Stimulated activated CD8-positive, alpha-beta memory T cell treated with anti-CD3 and anti-CD28 coated beads, Interleukin-2, amount 100 ng/mL, for 48 hours (primary cell): ENCODE data around the gene SLC16A8.
A peak's percentile ranks its signal among the peaks of the same experiment; 100 is the strongest.

ENCODE experiments used
- DNase-seq, 2 donors: peaks; one replicate each; pipeline ENCODE4 v3.0.0-alpha.2; 2020; ENCODE audit warnings: low read depth in 2 of 2

SLC16A8 gene

DNA sequence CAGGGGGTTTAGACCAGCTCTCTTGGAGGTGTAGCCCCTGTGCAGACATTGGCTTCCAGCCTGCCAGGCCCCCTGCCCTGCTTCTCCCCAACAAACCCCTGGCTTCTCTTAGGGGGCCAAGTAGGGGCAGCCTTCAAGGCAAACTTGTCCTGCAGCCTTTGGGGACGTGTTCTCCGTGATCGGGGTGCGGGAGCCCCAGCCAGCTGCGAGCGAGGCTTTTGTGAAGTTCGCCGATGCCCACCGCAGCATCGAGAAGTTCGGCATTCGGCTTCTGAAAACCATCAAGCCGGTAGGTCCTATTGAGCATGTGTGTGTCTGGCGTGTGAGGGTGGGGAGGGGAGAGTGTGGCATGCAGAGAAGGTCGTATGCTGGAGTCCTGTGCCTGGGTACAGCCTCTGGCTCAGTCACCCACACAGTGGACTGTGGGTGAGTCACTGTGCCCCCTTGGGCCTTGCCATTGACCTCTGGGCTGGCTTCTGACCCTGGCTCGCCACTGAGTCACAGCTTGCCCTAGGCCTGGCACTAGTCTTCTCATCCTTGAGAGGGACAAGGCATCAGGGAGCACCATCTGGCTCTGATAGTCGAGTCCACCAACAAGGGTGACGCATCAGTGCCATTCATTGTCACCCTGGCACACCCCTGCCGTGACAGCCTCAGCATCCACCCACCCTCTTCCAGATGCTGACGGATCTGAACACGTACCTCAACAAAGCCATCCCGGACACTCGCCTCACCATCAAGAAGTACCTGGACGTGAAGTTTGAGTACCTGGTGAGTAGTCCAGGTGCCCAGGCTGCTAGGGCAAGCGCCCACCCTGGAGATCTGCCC, 11.4 kb downstream of the SLC16A8 start:
- DNase-seq, result no peak

DNA sequence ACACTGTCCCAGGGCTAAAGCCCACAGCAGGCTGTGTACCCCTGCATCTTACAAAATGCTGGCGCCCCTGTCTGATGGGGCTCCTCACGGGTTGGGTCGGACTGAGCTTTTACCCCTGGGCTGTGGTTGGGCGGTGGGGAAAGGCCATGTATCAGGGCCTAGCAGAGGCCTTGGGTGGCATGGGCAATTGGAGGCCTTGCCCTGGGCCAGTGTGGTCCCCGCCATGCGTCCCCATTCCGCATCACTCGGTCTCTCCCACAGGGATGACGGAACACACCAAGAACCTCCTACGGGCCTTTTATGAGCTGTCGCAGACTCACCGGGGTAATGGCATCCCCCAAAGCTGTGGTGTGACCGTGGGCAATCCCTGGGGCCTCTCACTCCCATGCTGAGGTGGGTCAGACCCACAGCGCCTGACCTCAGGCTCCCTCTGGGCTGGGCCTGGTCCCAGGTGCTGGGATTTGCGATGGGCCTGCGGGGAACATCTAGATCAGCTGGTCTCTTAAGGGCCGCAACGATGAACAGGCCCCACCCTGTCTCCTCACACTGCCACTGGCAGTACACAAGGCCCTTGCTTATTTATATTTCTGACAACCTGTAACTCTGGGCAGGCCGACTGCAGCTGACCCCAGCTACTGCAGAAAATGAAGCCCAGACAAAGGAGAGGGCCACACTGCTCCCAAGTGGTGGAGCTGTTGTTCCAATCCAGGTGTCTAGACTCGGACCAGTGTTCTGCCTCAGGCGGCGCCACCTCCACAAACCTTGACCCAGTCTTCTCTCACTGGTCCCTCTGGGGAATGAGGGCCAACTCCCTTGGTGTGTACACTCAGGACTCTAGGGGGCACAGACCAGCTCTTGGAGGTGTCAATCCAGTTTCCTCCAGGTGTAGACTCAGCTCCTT, 12.3 kb downstream of the SLC16A8 start:
- no peak for DNase-seq

DNA sequence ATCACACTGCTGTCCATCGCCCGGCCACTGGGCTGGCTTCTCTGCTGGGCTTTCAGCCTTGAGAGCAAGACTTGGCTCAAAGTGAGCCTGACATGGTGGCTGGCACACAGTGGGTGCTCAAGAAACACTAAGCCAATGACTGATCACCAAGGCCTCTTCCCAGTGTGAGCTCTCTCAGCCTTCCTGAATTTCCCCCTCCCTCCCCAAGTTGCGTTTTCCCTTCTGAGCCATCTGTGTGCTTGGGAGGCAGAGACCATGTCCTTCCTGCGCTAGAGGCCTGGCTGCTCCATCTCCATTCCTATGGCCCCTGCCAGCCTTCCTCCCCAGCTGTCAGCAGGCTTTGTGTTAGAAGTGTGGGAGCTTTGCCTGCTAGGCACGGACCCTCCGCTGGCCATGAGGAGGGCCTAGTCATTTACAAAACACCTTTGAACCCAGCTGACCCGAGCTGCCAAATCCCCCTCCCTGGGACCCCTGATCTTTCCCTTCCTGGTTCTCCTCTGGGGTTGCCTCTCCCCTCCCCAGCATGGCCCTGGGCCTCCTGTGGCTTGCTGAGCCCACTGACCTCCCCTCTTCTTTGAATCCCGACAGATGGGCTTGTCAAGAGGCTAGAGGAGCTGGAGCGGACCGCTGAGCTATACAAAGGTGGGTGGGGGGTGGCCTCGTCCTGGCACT, 13.6 kb downstream of the SLC16A8 start:
- DNase-seq, result no peak

DNA sequence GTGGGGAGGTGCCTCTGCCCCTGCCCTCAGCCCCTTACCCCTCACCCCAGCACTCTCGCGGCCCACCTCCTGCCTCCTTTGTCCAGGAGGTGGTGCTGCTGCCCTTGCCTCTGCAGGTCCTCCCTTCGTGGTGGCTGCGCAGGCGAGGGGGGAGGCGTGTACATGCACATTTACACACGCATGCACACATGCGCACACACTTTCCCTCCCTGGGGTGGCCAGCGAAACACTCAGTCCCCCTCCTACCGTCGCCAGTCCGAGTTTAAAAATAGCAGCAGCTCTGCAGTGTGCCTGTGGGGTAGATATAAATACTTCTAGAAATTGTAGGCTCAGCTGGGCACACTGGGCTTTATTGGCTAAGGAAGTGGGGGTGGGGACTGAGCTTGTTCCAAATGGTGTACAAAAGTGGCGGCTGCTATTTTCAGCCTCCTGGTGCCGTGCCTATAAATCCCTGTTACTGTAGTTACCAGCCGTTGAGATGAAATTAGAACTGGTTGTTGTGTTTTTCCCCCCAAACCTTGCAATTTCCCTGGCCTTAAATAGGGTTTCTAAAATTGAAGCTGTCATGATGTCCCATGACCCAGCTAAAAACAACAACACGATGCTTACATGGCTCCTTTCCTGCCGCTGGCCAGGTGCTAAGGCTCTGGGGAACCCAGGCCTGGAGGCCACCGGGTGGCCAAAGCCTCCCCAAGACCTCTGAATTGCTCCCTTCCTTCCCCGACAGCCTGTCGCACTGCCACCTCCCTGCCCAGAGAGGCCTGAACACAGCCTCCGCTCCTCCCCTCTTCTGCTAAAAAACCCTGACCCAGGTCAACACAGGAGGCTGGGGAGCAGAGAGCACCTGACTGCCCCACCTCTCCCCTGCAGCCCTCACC, 14.4 kb downstream of the SLC16A8 start:
- no peak for DNase-seq

DNA sequence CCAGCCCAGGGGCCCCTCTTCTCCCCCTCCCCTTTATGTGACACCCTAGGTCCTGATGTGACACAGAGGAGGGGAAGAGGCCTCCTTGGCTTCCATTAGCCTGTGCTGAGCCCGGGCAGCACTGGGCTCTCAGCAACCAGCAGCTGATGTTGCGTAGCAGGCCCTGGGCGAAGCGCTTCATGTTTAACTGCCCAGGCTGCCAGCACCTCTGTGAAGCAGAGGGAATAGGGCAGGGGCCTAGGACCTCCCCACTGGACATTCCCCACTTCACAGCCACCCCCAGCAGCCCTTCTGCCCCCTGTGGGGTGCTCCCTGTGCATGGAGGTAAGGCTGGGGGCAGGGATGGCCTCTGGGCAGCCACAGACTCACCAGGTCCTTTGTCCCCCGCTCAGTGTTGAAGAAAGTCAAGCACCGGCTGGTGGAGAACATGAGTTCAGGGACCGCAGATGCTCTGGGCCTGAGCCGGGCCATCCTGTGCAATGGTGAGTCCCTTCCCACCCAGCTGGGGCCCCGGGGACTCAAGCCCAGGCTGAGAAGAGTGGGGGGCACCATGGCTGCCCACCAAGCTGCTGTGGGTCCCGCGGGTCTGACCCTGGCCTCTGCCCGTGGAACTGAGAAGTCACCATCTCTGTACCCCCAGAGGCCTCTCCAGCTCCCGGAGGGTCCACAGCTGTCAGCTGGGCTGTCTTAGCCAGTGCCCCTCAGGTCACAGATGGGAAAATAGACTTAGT, 15.2 kb downstream of the SLC16A8 start:
- no peak for DNase-seq

DNA sequence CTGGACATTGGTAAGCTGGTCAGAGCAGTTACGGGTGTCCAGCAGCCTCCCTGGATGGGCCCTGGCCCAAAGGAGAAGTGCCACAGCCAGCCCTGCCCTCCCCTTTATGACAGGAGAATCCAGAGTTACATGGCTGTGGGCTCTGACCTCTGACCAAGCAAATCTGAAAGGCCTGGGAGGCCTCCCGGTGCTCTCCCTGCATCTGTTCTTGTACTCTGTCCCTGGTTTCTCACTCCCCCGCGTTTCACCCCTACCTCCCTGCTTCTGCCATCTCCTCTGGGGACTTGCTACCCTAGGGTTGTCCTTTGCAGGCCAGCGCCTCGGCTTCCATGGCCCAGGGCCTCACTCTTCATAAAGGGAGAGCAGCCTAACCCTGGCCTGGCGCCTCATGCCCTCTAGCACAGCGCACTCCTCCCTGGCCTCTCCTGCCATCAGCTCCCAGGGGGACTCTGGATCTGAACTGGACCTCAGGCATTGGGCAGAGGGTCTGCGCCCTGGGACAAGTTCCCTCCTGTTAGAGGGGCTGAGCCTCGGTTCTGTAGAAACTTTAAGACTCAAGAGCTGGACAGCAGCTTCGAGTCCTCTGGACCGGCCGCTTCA, 16.1 kb downstream of the SLC16A8 start:
- no peak for DNase-seq

DNA sequence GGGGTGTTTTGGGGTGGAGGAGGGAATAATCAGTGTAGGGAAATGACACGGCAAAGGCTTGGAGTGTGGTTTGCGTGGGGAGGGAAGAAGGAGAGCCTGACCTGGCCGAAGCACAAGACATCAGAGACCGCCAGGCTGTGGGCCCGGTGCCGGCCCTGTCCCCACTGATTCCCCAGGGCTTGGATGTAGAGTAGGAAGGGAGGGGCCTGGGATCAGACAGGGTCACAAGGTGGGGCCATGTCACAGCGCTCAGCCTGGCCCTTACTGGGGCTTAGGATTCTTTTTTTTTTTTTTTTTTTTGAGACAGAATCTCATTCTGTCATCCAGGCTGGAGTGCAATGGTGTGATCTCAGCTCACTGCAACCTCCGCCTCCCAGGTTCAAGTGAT, 17.0 kb downstream of the SLC16A8 start:
- no peak for DNase-seq

DNA sequence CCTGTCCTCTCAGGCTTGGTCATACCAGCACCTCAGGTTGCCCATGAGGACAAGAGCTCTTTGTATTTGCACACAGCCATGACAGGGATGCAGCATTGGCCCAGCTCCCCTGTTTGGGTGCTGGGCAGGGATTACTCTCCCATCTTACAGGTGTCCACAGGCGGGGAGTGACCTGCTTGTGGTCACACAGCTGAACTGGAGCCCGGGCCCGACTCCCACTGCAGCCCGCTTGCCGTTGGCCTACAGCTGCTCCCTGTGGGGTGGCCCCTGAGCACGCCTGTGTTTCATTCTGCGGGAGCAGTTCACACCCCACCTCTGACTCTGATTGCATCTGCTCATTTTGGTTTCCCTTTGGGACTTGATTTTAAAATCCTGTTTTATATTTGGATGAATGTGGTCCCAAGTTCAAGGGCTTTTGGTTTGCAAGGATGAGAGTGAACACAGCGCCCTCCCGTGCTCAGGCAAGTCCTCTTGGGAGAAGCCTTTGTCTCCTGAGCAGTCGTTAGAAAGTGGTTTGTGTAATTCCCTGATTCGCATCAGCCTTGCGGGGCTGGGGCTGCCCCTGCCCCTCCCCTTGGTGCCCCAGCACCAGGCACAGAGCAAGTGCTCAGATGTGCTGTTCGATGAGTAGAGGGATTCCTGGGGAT, 17.5 kb downstream of the SLC16A8 start:
- no peak for DNase-seq

DNA sequence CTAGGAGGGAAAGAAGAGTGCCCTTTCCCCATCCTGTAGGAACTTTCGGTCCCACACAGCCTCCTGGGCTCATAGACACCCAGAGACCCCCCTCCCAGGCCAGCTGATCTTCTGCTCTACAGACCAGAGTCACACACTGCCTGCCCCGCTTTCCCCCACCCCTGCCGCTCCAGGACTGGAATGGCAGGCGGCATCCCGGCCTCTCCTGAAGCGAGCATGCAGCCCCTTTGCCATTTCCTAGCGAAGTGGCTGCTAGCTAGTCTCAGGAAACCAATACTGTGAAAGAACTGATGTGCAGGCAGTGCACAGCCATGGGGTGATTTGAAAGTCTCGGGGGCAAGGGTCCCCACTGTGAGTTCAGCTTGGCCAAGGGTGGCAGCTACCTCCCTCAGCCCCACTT, 18.4 kb downstream of the SLC16A8 start:
- DNase-seq, result no peak

DNA sequence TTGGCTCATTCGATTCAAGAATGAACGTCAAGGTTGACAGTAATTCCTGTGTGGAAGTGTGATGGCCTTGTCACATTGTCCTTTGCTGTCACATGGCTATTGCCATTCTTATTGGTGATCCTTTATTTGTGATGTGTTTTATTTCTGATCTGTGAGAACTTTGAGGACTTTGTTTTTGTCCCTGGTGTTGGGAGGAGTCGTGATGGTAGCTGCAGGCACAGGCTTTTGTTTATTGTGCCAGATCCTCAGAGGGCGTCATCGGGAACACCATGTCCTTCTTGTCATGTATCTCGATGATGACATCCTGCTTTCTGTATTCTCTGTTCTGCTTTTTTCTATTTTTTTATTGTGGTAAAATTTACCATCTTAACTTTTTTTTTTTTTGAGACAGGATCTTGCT, 21.2 kb downstream of the SLC16A8 start:
- DNase-seq, result no peak

DNA sequence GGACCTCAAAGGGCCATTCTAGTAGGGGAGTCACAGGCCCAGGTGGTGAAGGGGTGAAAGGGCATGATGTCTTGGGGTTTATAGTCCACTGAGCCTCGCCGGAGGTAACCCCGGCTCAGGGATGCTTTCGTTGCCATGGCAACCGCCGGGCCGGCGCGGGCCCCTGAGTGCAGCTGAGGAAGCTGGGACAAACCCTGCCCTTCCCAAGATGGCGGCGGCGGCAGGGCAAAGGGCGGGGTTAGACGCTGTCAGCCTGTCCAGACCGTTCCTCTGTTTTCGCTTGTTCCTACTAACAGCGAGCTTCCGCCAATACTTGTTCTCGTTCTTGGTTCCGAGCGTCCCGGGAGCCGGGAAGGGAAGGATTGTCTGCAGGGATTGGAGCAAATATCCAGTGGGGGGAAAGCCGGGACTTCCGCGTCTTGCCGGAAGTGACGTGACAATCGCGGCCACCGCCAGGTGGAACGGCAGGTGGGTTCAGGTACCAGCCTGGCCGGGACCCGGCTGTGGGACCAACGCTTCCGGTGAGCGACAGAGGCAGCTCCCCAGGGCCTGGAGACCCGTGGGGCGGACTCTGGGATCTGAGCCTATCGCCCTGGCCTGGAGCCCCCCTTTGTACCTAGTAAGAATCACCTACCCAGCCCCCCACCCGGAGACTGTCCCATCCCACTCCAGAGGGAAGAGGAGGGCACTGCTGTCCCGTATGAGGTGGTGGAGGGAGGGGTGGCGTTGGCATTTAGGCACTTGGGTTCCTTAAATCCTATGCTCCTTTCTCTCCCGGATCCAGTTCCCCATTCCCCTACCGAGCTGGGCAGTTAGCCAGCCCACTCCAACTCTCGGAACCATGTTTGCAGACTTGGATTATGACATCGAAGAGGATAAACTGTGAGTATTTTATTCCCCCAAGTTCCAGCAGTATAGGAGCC, 26.8 kb downstream of the SLC16A8 start, which contains the start of gene PICK1:
PICK1 (plus strand) TSS at position 436 of the 923 bp plus-strand sequence; CDS start at position 842, 406 bp downstream.
- DNase-seq, result peak; percentile 68 to 75

DNA sequence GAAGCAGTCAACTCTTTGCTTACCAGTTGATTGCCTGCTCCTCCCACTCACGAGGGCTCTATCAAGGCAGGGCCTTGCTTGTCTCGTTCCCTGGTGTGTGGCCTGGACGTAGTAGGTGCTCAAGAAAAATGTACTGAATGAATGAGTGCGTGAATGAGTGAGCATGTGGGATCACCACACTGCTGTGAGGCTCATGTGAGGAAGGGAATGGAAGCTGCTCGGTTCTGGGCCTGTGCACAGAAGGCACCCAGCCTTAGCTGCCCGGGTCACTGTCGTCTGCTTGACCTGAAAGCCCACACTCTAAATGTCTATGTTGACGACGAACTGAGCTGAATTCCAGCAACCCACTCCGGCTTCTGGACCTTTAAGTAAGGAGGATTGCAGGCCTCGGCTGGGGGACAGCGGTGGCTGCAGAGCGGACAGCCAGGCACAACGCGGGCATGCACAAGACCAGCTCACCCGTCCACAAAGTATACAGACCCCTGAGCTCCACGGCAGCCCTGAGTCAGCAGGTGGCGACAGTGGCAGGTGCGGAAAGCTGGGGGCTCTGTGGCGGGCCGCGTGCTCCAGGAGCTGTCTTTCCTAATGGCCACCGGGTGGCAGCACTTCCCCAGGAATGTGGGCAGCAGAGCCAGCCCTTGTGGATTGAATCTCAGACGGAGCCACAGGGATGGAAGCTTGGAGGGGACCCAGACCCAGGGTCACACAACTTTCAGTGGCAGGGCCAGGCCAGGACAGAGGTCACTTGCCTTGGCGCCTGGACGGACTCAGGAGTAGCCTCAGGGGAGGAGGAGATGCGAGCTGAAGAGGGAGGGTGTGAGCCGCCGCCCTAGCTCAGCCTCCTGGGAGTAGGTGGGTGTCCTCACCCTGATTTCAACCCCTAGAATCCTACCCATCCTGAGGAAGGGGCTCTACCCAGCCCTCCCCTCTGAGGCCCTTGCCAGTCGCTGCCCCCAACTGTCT, 31.8 kb downstream of the SLC16A8 start:
- peak; percentile 66 to 67 for DNase-seq

DNA sequence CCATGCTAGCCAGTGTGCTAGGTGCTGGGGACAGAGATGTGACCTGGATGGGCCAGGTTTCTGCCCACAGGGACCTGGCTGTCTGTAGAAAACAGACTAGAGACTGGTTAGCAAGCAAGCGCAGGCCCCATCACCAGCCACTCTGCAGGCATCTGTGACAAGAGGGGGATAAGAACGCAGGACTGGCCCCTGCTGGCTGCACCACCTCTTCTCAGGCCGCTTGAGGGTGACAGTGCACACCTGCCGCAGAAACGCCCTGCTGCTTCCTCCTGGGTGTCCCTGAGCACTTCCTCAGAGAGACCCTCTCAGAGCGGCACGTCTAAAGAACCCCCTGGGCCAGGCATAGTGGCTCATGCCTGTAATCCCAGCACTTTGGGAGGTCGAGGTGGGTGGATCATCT, 32.7 kb downstream of the SLC16A8 start:
- no peak for DNase-seq

DNA sequence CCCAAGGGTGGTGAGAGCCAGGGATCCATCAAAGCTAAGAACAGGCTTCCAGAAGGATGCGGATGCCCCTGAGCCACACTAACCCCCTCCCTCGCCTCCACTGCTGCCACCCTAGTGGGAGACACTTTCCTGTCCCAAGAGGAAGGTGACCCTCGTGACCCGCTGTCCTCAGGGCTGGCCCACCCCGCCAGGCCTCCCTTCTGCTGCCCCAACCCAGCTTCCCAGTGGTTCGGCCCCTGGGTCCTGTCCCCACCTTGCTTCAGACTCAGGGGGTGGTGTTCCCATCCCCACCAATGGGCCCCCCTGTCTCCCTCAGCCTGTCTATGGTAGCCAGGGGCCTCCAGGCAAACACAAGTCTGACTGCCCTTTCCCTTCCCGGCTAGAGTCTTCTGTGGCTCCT, 33.3 kb downstream of the SLC16A8 start:
- no peak for DNase-seq

DNA sequence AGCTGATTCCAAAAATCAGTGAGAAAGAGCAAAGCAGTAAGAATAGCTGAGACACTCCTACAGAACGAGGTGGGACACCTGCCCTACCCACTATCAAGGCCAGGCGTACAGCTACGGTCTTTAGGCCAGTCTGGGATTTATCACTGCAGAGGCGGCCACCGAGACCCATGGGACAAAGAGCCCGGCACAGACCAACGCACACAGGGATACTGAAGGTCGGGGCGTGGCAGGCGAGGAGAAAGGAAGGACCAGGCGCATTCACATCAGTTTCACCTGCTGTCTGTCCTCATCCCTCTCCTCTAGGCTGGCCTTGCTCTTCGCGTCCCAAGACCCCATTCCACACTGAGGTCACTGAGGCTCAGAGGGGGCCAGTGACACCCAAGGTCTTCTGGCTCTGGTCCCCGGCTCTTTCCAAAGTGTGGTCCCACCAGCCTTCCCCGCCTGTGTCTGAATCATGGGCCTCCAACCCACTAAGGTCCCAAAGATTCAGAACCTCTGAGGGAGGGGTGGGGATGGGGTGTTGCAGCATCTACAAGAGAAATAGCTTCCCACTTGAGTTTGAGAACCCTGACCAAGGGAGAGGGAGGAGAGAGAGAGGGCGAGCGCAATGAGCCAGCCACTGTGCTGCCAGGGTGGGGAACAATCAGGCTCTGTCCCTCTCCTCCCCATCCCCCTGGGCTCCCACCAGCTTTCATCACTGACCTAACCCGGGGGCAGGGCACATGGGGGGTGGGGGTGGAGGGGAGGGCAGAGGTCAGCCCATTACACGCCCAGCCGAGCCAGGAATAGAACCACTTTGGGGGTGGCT, 34.0 kb downstream of the SLC16A8 start:
- no peak for DNase-seq

DNA sequence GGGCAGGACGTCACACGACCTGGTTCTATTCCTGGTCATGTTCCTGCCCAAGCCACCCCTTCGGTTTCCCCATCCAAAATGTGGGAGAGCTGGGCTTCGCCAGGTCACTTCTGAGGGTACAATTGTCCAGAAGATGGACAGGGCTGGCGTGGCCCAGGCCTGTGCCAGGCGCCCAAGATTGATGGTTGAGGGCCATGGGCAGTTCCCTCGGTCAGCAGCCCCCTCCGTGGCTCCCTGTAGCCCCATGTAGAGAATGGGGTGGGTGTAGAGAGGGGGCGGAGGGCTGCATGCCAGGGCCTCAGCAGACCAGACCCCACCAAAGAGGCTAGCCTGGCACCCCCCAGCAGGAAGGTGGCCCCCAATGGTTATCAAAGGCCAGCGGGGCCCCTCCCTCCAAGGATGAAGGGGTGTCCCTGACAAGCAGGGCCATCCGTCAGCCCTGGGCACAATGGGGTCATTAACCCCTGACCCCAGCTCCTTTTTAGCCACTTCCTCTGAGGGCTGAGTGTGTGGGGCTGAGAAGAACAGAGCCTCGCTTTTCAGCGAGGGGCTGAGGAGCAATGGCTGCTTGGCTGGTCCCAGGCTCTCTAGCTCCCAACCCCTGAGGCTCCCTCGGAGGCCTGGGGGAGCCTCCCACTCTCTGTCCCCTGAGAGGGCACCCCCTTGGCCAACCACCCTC, 37.8 kb downstream of the SLC16A8 start:
- no peak for DNase-seq
